ENCODE measurements around the gene UBE2J1.
"Not testable (repeated sequence)": the region's sequence is repeated elsewhere in the genome, so short reads cannot be mapped to it uniquely, and the experiment has no call there.

UBE2J1 gene, protein sequence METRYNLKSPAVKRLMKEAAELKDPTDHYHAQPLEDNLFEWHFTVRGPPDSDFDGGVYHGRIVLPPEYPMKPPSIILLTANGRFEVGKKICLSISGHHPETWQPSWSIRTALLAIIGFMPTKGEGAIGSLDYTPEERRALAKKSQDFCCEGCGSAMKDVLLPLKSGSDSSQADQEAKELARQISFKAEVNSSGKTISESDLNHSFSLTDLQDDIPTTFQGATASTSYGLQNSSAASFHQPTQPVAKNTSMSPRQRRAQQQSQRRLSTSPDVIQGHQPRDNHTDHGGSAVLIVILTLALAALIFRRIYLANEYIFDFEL

DNA sequence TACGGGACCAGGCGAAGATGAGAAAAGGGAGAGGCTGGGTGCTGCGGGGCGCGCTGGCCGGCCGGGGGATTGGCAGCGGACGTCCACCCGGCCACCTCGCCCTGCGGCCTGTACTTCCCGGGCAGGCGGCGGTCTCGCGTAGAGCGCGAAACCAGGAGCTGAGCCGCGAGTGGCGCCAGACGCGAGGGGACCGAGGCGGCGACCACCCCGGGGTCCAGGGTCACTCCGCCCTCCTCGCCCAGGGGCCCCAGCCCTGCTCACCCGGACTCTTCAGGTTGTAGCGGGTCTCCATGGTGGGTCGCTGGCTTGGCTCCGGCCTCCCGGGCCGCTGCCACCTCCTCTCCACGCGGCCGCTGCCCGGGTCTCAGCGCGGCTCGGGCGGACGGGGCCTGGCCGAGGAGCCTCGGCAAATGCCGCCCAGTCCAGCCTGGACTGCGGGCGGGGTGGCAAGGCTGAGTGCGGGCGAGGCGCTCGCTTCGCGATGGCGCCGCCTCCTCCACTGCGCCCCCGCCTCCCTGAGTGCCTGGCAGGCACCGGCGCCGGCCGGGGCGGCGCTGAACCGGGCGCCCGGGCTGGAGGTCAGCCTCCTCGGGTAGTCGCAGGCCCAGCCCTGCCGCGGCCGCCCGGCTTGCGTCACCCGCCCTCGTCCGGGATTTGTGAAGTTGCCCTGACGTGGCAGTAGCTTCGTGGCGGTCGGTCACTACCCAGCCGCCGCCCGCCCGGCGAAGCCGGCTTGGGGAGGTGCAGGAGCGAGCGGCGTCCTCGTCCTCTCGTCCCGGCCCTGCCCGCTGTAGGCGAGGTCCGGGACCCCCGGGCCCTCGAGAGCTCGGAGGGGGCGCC, at the start of gene UBE2J1:
Gene UBE2J1 (minus strand): TSS at position 445 of the 840 bp plus-strand sequence. CDS start 153 bp downstream, at position 292.
- no peak for DNase-seq

DNA sequence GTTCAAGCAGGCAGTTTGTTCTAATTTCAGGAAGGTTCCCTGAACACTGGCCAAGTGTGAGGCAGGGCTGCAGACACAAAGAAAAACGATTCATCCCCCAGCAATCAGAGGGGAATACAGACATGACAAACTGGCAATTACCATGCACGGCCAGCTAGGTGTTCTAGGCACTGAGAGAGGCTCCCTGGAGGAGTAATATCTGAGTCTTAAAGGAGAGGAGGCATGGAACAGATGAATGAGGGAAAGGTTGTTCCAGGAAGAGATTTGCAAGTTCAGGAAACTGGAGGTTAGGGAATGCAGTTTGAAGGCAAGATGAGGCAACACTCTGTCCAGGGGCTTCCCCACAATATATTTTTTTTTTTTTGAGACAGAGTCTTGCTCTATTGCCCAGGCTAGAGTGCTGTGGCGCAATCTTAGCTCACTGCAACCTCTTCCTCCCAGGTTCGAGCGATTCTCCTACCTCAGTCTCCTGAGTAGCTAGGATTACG, 48.4 kb upstream of the UBE2J1 start:
- DNase-seq, result no peak

DNA sequence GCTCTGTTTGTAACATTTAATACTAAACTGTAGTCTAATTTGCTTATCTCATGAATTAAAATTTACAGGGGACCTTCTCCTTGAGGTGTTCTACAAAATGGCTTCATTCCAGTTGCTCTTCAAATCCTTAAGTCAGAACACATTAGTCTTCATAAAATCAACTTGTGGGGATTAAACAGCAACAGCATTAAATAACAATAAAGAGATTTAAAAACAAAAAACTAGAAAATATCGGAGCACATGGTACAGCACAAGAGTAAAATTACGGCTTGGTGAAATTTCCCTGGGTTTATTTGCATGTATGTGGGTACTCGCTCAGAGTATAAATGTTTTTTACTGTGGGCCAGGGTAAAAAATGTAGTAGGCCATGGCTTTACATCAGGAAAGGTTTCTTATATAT, 47.5 kb upstream of the UBE2J1 start:
- DNase-seq, result no peak

DNA sequence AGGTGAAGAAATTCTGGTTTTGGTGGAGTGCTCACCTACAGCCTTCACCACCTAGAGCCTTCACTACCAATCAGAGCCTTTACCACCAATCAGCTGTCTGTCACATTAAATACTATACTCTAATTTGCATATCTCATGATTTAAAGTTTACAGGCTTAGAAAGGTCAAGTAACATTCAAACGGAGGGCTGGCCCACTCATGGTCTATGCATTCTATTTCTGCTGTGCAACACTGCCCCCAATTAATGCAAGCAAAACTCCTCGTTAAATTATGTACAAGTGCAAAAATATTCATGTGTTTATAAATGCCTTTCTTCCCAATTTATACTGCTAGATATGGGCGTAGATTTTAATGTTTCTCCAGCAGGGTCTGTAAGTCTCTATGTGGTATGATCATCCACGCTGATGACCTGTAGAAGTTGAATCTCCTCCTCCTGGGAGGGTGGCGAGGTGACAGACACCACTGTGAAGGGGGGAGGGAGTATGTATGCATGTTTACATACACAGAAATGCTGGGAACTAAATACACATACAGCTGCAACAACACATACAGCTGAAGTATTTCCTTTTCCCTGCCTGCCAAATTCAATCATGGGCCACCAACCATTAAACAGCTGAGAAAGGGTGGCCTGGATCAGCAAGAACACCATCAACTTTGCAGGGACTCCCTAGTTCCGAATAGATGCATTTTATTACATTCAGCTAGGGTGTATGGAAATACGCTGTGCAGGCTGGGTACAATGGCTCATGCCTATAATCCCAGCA, 46.4 kb upstream of the UBE2J1 start:
- DNase-seq, result no peak

DNA sequence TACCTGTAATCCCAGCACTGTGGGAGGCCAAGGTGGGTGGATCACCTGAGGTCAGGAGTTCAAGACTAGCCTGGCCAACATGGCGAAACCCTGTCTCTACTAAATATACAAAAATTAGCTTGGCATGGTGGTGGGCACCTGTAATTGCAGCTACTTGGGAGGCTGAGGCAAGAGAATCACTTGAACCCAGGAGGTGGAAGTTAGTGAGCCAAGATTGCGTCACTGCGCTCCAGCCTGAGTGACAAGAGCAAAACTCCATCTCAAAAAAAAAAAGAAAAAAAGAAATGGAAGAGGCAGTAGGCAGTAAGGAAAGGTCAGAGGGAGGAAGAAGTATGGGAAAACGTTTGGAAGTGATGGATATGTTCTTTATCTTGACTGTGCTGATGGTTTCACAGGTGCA, 45.4 kb upstream of the UBE2J1 start:
- DNase-seq, result not testable (repeated sequence)

DNA sequence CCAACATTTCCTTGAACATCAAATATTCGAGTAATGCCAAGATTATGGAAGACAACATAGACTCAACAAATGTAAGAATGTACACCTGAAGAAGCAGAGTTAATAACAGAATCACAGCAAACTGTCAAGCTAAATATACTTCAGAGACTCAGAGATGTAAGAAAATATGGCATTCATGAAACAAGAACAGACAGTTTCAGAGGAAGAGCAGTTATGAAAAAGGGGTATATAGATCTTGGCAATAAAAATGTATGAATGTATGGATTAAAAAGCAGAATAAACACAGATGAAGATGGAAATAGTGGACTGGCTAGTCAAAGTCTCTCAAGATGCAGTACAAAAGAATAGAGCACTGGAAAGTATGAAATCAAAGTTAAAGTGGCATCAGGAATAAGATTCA, 41.1 kb upstream of the UBE2J1 start:
- DNase-seq, result no peak

DNA sequence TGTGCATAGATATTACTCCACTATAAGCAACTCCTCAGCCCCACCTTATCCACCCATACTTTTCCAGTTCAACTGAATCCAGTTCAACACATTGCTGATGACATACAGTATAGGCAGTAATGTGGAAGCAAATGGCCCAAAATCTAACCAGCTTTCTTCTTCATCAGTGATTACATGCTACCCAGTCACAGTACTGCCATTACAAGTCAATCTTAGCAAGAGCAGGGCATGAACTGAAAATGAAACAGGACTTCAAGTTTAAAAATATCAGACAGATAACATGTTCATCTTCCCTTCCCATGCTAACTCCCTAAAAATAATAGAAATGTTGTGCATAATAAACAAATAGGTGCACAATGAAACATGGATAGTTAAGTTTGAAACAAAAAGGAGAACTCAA, 40.3 kb upstream of the UBE2J1 start:
- no peak for DNase-seq

DNA sequence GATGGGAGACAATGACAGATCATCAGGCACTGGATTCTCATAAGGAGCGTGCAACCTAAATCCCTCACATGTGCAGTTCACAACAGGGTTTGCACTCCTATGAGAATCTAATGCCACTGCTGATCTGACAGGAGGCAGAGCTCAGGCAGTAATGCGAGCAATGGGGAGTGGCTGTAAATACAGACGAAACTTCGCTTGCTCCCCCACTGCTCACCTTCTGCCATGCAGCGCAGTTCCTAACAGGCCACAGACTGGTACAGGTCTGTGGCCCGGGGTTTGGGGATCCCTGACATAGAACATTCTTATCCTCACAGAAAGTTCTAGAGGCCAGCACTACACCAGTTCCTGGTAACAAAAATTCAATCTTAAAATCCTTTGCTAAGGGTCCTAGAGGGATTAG, 36.3 kb upstream of the UBE2J1 start:
- no peak for DNase-seq

DNA sequence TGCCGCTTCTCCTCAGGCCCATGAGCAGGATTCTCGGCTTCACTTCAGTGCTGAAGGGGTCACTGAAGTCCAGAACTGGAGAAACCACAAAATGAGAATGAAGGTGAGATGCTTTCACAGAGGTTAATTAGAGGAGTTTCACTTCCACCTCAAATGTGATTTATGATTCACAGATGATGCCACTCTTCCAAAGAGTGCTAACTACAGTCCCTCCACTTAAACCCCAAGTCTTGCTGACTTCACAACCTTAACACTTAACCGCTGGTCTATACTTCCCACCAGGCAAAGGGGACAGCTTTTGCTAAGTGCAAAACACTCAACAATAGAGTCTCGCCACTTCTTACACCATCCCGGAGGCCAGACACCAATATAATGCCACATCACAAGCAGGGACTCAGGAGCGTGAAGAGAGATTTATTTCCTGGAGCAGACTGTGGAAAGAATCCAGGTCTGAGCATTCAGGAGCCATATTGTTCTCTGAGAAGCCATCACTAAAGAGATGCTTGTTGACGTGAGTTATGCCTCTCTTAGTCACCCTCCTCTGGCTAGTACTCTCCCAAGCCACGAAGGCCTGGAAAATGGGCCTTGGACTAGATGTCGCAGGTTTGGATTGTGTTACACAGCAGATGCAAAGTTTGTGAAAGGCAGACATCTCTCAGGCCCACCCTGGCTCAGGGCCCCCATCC, 35.1 kb upstream of the UBE2J1 start:
- no peak for DNase-seq

DNA sequence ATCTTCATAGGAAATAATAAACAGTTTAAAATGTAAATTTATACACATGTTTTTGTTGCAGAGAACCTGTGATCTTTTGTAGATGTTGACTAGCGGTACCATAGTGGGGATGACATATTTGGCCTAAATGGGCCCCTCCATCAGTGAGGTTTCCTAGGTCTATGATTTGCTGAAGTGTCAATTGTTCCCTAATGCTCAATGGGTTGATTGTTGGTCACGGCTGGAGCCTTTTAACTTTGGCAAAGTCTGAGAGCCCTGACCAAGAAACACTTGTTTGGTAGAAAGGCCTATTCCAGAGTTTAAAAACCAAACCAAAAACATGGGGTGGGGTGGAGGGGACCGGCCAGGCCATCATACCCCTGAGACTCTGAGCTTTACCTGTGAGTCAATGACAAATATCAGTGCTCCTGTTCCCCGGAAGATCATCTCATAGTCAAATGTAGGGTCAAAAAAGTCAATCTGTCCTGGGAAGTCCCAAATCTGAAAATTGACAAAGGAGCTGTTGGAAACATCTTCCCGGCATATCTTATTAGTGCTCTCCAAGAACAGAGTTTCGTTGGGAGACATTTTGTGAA, 34.5 kb upstream of the UBE2J1 start:
- DNase-seq, result no peak

DNA sequence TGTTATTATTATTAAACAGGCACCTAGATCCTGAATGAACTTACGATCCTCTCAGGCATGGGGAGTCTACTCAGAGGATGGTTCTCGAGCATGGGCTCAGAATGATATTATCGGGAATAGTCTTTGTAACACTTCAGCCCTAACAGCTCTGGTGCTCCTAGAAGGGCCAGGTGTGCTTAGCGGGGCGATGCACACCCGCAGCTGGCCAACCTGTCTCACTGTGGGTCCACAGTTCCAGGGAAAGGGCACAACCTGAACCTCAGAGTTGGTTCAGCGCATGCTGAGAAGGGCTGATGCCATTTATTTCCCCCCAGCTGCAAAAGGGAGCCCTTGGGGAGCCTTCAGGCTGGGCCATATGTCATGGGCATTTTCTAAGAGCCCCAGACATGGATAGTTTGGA, 33.3 kb upstream of the UBE2J1 start:
- DNase-seq, result no peak

DNA sequence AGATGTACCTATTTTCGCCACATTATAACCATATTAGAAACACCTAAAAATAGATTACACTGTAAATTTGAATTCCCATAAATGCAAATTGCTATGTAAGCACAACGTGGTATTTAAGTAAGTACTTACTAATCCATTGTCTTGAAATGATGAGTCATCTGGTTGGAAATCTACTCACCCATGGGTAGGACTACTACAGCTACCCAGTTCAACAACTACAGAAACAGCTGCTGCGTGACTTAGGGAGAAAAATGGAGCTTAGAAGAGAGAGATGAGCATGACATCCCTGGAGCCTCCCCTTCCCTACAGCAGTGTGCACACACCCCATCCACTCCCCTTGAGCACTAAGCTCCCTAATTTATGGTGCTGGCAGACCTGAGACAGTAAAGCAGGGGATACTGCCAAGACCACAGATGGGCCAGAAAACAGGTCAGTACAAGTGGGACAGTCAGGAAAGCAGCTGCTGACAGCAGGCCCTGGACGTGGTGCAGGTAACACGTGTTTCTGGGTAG, 32.7 kb upstream of the UBE2J1 start:
- no peak for DNase-seq

DNA sequence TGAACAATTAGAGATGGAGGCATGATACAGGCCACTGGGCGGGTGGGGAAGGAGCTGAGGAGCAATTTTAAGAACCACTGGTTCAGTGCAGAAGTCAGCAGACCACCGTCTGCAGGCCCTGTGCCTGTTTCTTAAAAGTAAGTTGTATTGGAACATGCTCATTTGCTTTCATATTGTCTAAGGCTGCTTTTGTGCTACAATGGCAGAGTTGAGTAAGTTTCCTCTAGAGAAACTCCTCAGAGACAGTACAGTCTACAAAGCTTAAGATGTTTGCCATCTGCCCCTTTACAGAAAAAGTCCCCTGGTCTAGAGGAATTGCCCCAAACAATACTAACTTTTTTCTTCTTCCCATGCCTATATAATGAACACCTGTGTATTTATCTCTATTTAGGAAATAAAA, 28.5 kb upstream of the UBE2J1 start:
- no peak for DNase-seq

DNA sequence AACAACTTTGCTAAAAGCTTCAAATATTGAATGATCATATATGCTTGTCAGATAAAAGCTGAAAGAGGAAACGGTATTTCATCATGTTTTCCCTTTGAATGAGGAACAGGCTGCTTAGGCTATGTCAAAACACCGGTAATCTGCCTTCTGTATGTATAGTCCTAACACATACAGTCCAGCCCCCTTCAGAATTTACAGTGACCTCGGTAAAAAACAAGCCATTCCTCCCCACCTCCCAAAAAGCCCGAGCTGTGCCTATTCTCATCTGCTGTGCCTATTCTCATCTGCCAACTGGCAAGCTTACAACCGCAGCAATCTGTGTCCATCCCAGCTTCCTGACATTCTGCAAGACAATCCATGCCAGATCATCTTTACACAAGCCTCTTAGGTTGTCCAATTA, 26.8 kb upstream of the UBE2J1 start:
- DNase-seq, result no peak

DNA sequence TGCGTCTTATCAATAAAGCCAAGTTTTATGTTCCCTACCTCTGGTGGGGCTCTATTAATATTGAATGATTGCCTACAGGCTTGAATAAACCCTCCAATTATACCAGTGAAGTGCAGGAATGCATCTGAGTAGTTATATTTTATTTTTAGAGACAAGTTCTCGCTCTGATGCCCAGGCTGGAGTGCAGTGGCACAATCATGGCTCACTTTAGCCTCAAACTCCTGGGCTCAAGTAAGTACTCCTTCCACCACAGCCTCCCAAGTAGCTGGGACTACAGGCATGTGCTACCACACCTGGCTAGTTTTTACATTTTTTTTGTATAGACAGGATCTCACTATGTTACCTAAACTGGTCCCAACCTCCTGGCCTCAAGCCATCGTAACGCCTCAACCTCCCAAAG, 26.1 kb upstream of the UBE2J1 start:
- DNase-seq, result no peak

DNA sequence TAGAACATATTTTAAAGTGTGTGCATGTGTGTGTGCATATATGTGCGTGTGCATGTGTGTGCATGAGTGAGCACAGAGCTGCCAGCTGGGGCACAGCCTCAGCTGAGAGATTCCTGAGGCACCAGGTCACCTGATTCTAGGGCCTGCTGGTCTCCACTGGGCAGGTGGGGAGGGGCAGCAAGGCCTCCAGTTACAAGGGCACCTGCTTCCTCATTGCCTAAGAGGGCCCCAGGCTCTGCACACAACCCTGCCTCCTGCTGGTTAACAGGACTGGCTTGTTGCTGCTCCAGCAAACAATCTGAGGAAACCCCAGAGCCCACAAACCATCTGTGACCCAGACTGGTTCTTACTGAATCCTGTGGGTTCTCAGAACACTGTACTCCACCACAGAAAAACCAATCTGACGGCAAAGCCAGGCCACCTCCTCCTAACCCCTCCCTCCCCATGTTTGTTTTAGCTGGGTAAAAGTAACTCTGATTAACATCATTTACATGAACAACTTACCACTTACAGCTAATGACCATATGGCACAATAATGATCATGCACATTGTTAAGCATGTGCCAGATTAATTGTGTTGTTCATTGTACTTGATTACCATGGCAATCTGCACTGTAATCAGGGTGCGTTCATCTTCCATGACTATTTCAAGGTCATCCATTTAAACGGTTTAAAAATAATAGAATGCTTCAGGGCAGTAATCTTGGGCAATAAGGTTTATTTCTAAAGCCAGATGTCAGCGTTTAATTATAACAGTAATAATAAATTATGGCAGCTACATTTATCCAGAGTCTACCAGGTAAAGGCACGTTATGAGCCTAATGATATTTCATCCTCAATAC, 23.1 kb upstream of the UBE2J1 start:
- peak; percentile 87 for DNase-seq

DNA sequence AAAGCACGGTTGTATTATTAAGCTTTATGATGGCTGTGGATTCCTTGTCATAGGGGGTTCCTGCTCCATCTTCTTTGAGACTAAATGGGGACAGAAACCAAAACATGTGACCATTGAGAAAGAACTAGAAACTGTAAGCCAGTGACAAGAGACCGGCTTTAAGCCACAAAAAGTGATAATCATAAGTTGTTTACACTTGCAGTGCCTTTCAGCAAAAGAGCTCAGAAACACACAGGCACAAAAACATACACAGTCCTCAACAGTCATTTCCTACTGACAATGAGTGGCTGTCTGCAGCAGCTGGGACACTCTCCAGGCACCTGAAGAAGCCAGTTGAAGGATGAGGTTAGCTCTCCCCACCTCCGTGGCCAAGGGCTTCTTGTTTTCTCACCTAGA, 20.0 kb upstream of the UBE2J1 start:
- DNase-seq, result no peak

DNA sequence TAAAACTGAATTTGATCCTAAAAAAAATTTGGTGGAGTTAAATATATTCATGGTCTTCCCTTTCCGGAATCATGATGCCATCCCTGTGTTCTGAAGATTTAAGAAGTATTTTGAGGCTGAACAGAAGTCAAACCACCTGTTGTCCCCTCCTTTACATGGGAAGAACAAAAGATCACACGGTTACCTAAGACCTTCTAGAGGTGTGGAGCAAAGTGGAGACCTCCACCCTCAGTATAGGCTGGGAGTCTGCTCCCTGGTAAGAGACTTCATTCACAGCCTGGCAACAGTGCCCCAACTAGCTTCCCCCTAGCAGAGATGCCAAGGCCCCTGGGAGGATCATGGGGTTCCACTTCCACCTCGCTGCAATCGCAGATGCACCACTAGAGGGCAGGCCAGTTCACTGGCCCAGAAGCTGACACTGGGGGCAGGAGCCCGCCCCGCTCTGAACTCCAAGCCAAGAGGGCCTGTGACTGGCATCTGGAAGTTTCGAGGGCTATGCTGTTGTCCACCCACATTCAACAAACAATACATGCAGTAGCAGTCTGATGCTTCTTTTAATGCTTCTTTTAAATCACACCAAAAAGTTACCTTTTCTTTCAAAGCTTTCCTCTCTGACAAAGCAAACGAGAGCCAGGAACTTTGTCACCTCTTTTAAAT, 19.5 kb upstream of the UBE2J1 start:
- no peak for DNase-seq

DNA sequence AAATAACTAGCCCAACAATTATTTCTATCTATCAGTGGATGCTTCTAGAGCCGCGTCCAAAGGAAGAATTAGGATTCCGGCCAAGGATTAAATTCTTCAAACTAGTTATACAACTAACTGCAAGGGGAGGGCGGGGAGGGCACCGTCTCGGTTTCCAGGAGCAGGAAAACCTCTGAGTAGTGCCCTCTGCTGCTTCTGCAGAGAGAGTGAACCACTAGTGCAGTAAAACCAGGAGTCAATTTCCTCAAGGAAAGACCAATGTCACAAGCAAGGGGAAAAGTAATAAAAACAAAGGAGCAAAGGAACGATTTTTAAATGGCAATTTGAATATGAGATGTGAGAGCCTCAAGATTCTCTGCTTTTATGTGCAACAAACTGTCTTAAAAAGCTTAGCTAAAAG, 16.5 kb upstream of the UBE2J1 start:
- DNase-seq, result no peak

DNA sequence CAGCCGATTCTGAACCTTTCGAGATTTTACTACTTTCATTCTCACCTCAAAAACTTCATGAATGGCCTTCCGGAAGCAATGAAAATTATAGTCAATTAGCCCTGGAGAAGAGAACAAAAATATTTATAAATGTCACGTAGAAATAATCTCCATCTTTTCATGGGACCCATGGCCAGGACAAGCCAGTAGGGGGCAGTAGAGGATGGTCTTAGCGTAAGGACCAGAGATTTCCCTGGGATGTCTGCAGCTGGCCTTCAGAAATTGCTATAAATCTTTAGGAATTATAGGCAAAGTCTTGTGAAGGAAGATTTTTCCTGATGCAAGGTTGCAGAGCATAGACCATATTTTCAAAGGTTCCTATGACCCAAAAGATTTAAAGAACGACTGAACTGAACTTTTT, 15.6 kb upstream of the UBE2J1 start:
- DNase-seq, result no peak

DNA sequence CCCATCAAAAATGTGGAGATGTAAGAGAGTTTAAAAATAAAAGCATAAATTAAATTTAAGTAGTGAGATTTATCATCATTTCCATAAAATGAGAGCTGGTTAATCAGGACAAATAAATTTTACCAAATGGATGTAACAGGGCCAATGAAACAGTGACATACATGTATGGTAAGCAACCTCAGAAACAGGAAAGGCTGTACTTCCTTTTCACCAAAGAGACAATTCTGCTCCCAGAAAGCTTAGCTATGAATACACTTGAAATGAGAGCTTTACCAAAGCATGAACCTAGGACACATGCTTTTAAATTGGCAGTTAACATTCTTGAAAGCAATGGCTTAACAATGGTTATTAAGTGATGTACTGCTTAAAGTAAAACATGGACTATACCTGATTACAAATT, 12.1 kb upstream of the UBE2J1 start:
- no peak for DNase-seq

Measured in NCI-H1417 treated with DMSO at 0.1 percent for 48 hours (cell line).